CD4-positive, alpha-beta T cell (primary cell): ENCODE measurements around the gene ALPL. TPM values are rescaled to one million over a fixed set of nuclear protein-coding genes. Genes with fewer than 3 reads are reported as not detected.
A peak's percentile ranks its signal among the peaks of the same experiment; 100 is the strongest.
"Not testable (repeated sequence)": the region's sequence is repeated elsewhere in the genome, so short reads cannot be mapped to it uniquely, and the experiment has no call there.

Experiments used
- ATAC-seq: fragments of 200-7000 bp; cut with Tn5 transposase; one replicate; pipeline ENCODE4 v1.10.0; 2022; ENCODE audit warnings: mild to moderate bottlenecking; ENCODE audit not compliant: poor library complexity
- CTCF ChIA-PET: fragments of 350-600 bp; sonication (Branson Sonifier 250); formaldehyde crosslinking; loops from one replicate; lab custom pipeline; 2021; ENCODE audit warnings: antibody characterized with exemption, inconsistent platforms; lab: Charles Lee
- POLR2A ChIA-PET: fragments of 350-600 bp; sonication (Branson Sonifier 250); formaldehyde crosslinking; loops from one replicate; lab custom pipeline; 2021; ENCODE audit warnings: antibody characterized with exemption, inconsistent platforms; lab: Charles Lee
- DNase-seq, 14 experiments: peaks; one replicate each; pipeline ENCODE4 v3.0.0-alpha.2; 2013 to 2020; ENCODE audit warnings: mixed read lengths in 2 of 14
- H3K27ac ChIP-seq, 2 donors: one replicate each; pipeline versions ENCODE4 v1.5.1 to v1.7.0; 2013; ENCODE audit warnings: low read length in 2 of 2, low read depth in 1 of 2, mild to moderate bottlenecking in 1 of 2
- H3K27me3 ChIP-seq, 2 experiments: 1 replicate in 1 of 2; 2 replicates in 1 of 2; pipeline versions ENCODE4 v1.6.1 to v1.7.0; 2013; ENCODE audit warnings: low read length in 2 of 2, control low read depth in 1 of 2, mild to moderate bottlenecking in 1 of 2, moderate library complexity in 1 of 2; ENCODE audit not compliant: insufficient read depth in 2 of 2, control insufficient read depth in 1 of 2
- H3K36me3 ChIP-seq: one replicate; pipeline ENCODE4 v1.6.1; 2013; ENCODE audit warnings: low read length, control low read depth; ENCODE audit not compliant: insufficient read depth
- H3K4me1 ChIP-seq: one replicate; pipeline ENCODE4 v1.6.1; 2013; ENCODE audit warnings: low read length, control low read depth; ENCODE audit not compliant: insufficient read depth
- H3K4me3 ChIP-seq: one replicate; pipeline ENCODE4 v1.5.1; 2013; ENCODE audit warnings: mild to moderate bottlenecking, low read length, moderate library complexity
- H3K9me3 ChIP-seq, 2 experiments: 1 replicate in 1 of 2; 2 replicates in 1 of 2; pipeline versions ENCODE4 v1.6.1 to v1.7.0; 2013; ENCODE audit warnings: low read length in 2 of 2, mild to moderate bottlenecking in 2 of 2, control low read depth in 1 of 2, moderate library complexity in 1 of 2; ENCODE audit not compliant: control insufficient read depth in 1 of 2, insufficient read depth in 1 of 2
- H3K27ac Mint-ChIP-seq: one replicate; pipeline ENCODE4 v1.8.0; 2020; ENCODE audit warnings: mixed read lengths
- H3K27me3 Mint-ChIP-seq: one replicate; pipeline ENCODE4 v1.8.0; 2021; ENCODE audit warnings: mixed read lengths
- H3K36me3 Mint-ChIP-seq: one replicate; pipeline ENCODE4 v1.8.0; 2021; ENCODE audit warnings: low read depth, mixed read lengths
- H3K4me1 Mint-ChIP-seq: one replicate; pipeline ENCODE4 v1.8.0; 2021; ENCODE audit warnings: low read depth, mixed read lengths
- H3K4me3 Mint-ChIP-seq: one replicate; pipeline ENCODE4 v1.8.0; 2020; ENCODE audit warnings: mild to moderate bottlenecking, mixed read lengths
- H3K9me3 Mint-ChIP-seq: one replicate; pipeline ENCODE4 v1.8.0; 2020; ENCODE audit warnings: mixed read lengths
- intact Hi-C, 2 experiments: fragments of 100-400 bp; cut with DNase I in 1 of 2; cut with micrococcal nuclease in 1 of 2; formaldehyde crosslinking; loops; one replicate each; pipeline versions ENCODE4 v1.15.1 to v1.9.0; 2023 to 2025; cut with DNase I, micrococcal nuclease
- polyA plus RNA-seq, 2 donors: library from polyadenylated mRNA; unstranded; fragments of 120-200 nt; gene quantifications; one replicate each; pipeline ENCODE4 v1.2.1, GENCODE V29; 2013
- total RNA-seq, 174 experiments: library from RNA in 2 of 174; stranded (reverse) in 2 of 174; gene quantifications; one replicate each; pipeline ENCODE4 v1.2.3 and lab custom pipeline; 2021 to 2026
- TF ChIP-seq, protein P1 (sequence below): fragments of 200-600 bp; IDR thresholded peaks from one replicate; pipeline ENCODE4 v1.8.0; 2022; ENCODE audit warnings: antibody characterized with exemption, mild to moderate bottlenecking

ALPL gene
- total RNA-seq (not detected), total RNA-seq (lab: John Stamatoyannopoulos, UW) (0 to 0.40 (median 0) reads per million in 172 experiments)
- not detected for polyA plus RNA-seq (2013, experiment 1 of 2)
- polyA plus RNA-seq (2013, experiment 2 of 2), result 0.29 TPM

DNA sequence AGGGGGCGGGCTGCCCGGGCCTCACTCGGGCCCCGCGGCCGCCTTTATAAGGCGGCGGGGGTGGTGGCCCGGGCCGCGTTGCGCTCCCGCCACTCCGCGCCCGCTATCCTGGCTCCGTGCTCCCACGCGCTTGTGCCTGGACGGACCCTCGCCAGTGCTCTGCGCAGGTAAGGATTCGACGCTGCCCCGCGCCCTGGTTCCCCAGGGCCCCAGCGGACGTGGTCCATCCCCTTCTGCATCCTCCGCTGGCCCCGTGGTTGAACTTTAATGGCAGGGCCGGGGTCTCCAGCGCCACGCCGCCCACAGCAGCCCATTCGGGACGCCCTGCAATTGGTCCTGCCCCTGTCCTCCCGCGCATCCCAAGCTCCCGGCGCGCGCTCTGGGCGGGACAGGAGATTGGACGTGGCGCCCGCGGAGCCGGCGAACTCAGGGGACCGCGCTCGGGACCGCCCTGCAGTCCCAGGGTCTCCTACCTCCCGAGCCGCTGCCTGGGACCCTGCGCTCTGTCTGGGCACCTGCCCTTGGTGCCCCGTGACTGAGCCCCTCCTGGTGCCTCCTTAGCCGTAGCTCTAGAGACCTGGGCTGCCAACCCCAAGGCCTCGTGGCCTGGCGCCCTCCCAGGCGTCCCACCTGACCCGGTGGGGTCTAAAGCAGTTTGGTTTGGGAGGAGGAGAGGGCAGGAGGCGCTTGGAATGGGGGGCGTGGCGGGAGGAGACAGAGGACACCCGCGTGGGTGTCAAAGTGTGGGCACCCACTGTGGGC lies at the start of gene ALPL:
TSS of gene ALPL (plus strand) at position 73 of the 762 bp plus-strand sequence. CDS start 44,659 bp downstream, outside the sequence.
- Histone ChIP-seq H3K27me3 (peaks cover 42 to 48% of the 10 kb centered on the region in 2 experiments), H3K4me3 (peak within 1 kb of the TSS; percentile 3), H3K4me1 (peaks cover 11% of the 10 kb centered on the region), H3K36me3 (no peaks in the 10 kb centered on the region), H3K27ac (no peak within 1 kb of the TSS), H3K9me3 (peaks cover 0 to 15% of the 10 kb centered on the region in 2 experiments)
- Mint-ChIP-seq H3K27ac (no peak within 1 kb of the TSS), H3K9me3 (no peaks in the 10 kb centered on the region), H3K27me3 (peaks cover 64% of the 10 kb centered on the region), H3K4me3 (peak within 1 kb of the TSS; percentile 79), H3K36me3 (no peaks in the 10 kb centered on the region), H3K4me1 (peaks cover 19% of the 10 kb centered on the region)
- ChIA-PET POLR2A (no interaction called here), CTCF (interaction anchor here (1.3 kb wide), 1 partner anchor 149 kb away, joined by 3 read pairs; no protein-coding TSS in a partner anchor)
- DNase-seq (no peak), ATAC-seq (no peak)
- TF ChIP-seq, protein P1, sequence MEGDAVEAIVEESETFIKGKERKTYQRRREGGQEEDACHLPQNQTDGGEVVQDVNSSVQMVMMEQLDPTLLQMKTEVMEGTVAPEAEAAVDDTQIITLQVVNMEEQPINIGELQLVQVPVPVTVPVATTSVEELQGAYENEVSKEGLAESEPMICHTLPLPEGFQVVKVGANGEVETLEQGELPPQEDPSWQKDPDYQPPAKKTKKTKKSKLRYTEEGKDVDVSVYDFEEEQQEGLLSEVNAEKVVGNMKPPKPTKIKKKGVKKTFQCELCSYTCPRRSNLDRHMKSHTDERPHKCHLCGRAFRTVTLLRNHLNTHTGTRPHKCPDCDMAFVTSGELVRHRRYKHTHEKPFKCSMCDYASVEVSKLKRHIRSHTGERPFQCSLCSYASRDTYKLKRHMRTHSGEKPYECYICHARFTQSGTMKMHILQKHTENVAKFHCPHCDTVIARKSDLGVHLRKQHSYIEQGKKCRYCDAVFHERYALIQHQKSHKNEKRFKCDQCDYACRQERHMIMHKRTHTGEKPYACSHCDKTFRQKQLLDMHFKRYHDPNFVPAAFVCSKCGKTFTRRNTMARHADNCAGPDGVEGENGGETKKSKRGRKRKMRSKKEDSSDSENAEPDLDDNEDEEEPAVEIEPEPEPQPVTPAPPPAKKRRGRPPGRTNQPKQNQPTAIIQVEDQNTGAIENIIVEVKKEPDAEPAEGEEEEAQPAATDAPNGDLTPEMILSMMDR, result no peak
- intact Hi-C loops, result loop anchor here in 1 of 2 experiments (2.0 kb wide), 1 partner anchor 149 kb away; no protein-coding TSS in a partner anchor

DNA sequence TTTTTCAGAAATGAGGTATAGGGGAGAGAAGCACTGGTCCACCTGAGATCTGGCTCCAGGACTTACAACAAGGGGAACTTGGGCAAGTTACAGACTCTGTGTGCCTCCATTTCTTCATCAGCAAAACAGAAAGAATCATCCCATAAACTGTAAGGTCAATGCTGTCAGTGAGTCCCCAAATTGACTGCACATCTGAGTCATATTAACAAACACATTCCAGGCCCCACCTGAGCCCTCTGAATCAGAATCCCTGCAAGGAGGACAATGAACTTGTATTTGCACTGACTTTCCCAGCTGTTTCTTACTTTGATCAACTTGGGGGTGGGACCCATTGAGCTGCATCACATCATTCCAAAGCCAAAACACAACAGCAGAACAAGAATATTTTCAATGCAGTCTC lies 44.1 kb upstream of the ALPL start:
- H3K4me3 Mint-ChIP-seq, H3K27me3 ChIP-seq, H3K36me3 ChIP-seq, H3K27ac ChIP-seq, POLR2A ChIA-PET, H3K4me1 ChIP-seq, CTCF ChIA-PET, H3K9me3 ChIP-seq, H3K4me1 Mint-ChIP-seq, intact Hi-C loops, ATAC-seq, DNase-seq, H3K27ac Mint-ChIP-seq, H3K4me3 ChIP-seq, H3K9me3 Mint-ChIP-seq, H3K27me3 Mint-ChIP-seq: not testable (repeated sequence)
- peaks cover 16% of the 10 kb centered on the region for H3K36me3 Mint-ChIP-seq

DNA sequence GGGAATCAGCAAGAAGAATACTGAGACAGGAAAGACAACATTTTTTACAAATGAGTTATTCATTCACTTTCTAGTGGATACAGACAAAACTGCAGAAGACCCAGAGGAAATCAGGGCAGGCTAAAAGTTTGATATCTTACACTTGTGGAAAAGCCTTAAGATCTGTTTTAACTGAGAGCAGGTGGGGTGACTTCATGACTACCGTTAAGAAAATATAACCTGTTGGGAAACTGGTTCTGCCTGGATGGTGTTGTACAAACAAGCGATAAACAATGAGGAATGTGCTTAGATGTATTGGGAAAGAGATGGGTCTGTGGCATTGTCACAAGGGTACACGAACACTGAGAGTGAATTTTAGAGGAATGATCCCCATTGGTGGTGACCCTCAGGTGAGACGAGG lies 41.3 kb upstream of the ALPL start:
- intact Hi-C loops, H3K27me3 Mint-ChIP-seq, H3K4me1 Mint-ChIP-seq, H3K36me3 ChIP-seq, ATAC-seq, H3K9me3 Mint-ChIP-seq, H3K9me3 ChIP-seq, H3K27ac ChIP-seq, H3K4me3 ChIP-seq, H3K4me3 Mint-ChIP-seq, H3K4me1 ChIP-seq, CTCF ChIA-PET, POLR2A ChIA-PET, H3K27ac Mint-ChIP-seq, H3K27me3 ChIP-seq, DNase-seq: not testable (repeated sequence)
- H3K36me3 Mint-ChIP-seq, result peaks cover 38% of the 10 kb centered on the region

DNA sequence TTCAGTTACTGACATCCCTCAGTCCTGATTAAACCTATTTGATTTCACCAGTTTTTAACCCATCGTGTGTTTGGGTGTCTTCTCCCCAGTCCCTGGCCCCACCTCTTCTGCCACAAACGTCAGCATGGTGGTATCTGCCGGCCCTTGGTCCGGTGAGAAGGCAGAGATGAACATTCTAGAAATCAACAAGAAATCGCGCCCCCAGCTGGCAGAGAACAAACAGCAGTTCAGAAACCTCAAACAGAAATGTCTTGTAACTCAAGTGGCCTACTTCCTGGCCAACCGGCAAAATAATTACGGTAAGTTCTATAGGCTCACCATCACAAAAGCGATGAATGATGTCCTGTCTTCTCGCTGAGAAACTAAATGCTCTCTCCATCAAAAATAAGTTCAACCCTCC lies 40.6 kb upstream of the ALPL start:
- no peak overlapping the region for H3K27ac Mint-ChIP-seq
- no peak overlapping the region for H3K27ac ChIP-seq
- CTCF ChIA-PET, result no interaction called here

More for the DNA sequence above, 40.6 kb upstream of the ALPL start:
- POLR2A ChIA-PET, result no interaction called here
- H3K4me1 Mint-ChIP-seq, result no peaks in the 10 kb centered on the region
- Histone ChIP-seq H3K9me3 (no peaks in the 10 kb centered on the region), H3K27me3 (no peaks in the 10 kb centered on the region), H3K4me1 (no peaks in the 10 kb centered on the region), H3K36me3 (peaks cover 2% of the 10 kb centered on the region), H3K4me3 (no peak overlapping the region)
- H3K4me3 Mint-ChIP-seq, result no peak overlapping the region
- TF ChIP-seq, protein P1, result no peak
- DNase-seq (peak in 8 of 14 experiments; percentile 1 to 37 (median 13)), ATAC-seq (no peak)
- H3K36me3 Mint-ChIP-seq, result peaks cover 45% of the 10 kb centered on the region
- H3K27me3 Mint-ChIP-seq, result no peaks in the 10 kb centered on the region
- no peaks in the 10 kb centered on the region for H3K9me3 Mint-ChIP-seq
- intact Hi-C loops, result no loop called here
